Measurements from ENCODE around the gene MAP4K3.

- TF ChIP-seq POLR2A (IDR thresholded peaks at IDR 0.05): no peak
- no peak for TF ChIP-seq CTCF (IDR thresholded peaks at IDR 0.05 in 4 of 5, conservative IDR thresholded peaks at IDR 0.05 in 1 of 5)
Measured at GRCh38 chr2:39225567-39225966, 211.5 kb downstream of the MAP4K3 start.
